GM12878 (cell line): ENCODE measurements around the gene SCAP. TPM values are rescaled to one million over a fixed set of nuclear protein-coding genes. Genes with fewer than 3 reads are reported as not detected.

Experiments used
- ATAC-seq: fragments of 200-7000 bp; cut with Tn5 transposase; 3 replicates; pipeline ENCODE4 v1.9.1; 2020; ENCODE audit warnings: mild to moderate bottlenecking, moderate library complexity
- BruUV-seq: library from RNA; stranded (reverse); fragments of 400-500 nt; replicated peaks from 2 replicates; lab custom pipeline; 2021; lab: Mats Ljungman, UMichigan
- CTCF ChIA-PET: fragments of 300-600 bp; sonication (Branson Sonifier 250); formaldehyde crosslinking; extraction: SDS; loops from one replicate; lab custom pipeline; 2021; ENCODE audit warnings: inconsistent platforms; lab: Yijun Ruan, JAX
- POLR2A ChIA-PET: fragments of 350-600 bp; formaldehyde crosslinking; extraction: SDS; loops from one replicate; lab custom pipeline; 2021; ENCODE audit warnings: inconsistent platforms; lab: Charles Lee
- RAD21 ChIA-PET: fragments of 300-600 bp; sonication (Branson Sonifier 250); formaldehyde crosslinking; loops from one replicate; lab custom pipeline; 2023; ENCODE audit warnings: antibody characterized with exemption; ENCODE audit not compliant: unreplicated experiment; lab: Charles Lee
- SMC1A ChIA-PET: fragments of 300-600 bp; sonication (Branson Sonifier 250); formaldehyde crosslinking; loops from one replicate; lab custom pipeline; 2023; ENCODE audit not compliant: unreplicated experiment, uncharacterized antibody; lab: Charles Lee
- DNase-seq: peaks from one replicate; pipeline ENCODE4 v3.0.0-alpha.2; 2011; ENCODE audit warnings: low read depth, low spot score
- FAIRE-seq: peaks from 3 replicates; lab custom pipeline; 2011; peaks lifted over from hg19 to GRCh38; lab: Jason Lieb, UNC
- H2AFZ ChIP-seq: 2 replicates; pipeline ENCODE4 v1.6.0; 2011; ENCODE audit warnings: low read depth, low read length, control low read depth; ENCODE audit not compliant: control insufficient read depth
- H3K27ac ChIP-seq: 2 replicates; pipeline ENCODE4 v1.5.1; 2011; ENCODE audit warnings: control low read depth; ENCODE audit not compliant: control insufficient read depth, insufficient read depth
- H3K27me3 ChIP-seq, 2 experiments: replicated peaks in 1 of 2; 2 replicates each; pipeline versions ENCODE4 v1.6.0 to v1.6.1; 2011; ENCODE audit warnings: low read length in 1 of 2; ENCODE audit not compliant: control insufficient read depth in 2 of 2, insufficient read depth in 2 of 2
- H3K36me3 ChIP-seq, 2 experiments: 2 replicates each; pipeline ENCODE4 v1.5.1; 2011; ENCODE audit warnings: low read length in 1 of 2; ENCODE audit not compliant: control insufficient read depth in 2 of 2, insufficient read depth in 2 of 2
- H3K4me1 ChIP-seq: 2 replicates; pipeline ENCODE4 v1.6.1; 2011; ENCODE audit warnings: mild to moderate bottlenecking, low read length, moderate library complexity, mixed read lengths; ENCODE audit not compliant: control insufficient read depth, insufficient read depth
- H3K4me2 ChIP-seq: 2 replicates; pipeline ENCODE4 v1.6.0; 2011; ENCODE audit warnings: control low read depth; ENCODE audit not compliant: control insufficient read depth, insufficient read depth
- H3K4me3 ChIP-seq: fragments of 200-600 bp; sonication (generic); 2 replicates; pipeline ENCODE4 v1.5.1; 2016
- H3K79me2 ChIP-seq: 2 replicates; pipeline ENCODE4 v1.6.0; 2011; ENCODE audit warnings: low read length; ENCODE audit not compliant: control insufficient read depth, insufficient read depth
- H3K9ac ChIP-seq: 2 replicates; pipeline ENCODE4 v1.8.0; 2011; ENCODE audit warnings: low read length, control low read depth, mixed read lengths; ENCODE audit not compliant: control insufficient read depth, insufficient read depth
- H3K9me3 ChIP-seq: replicated peaks from 3 replicates; pipeline ENCODE4 v1.5.1; 2011; ENCODE audit warnings: mild to moderate bottlenecking, low read length; ENCODE audit not compliant: control insufficient read depth, insufficient read depth
- H4K20me1 ChIP-seq: 2 replicates; pipeline ENCODE4 v1.6.0; 2011; ENCODE audit not compliant: control insufficient read depth, insufficient read depth
- GABPA ChIP-seq: IDR thresholded peaks from 2 replicates; pipeline ENCODE4 v1.6.1; 2014; ENCODE audit warnings: antibody characterized with exemption, low read depth, mild to moderate bottlenecking, inconsistent platforms
- IKZF1 ChIP-seq: fragments of 450-650 bp; conservative IDR thresholded peaks from 2 replicates; pipeline ENCODE4 v1.6.1; 2017; ENCODE audit warnings: antibody characterized with exemption, mild to moderate bottlenecking
- KDM1A ChIP-seq: fragments of 200-600 bp; sonication (generic); IDR thresholded peaks from 2 replicates; pipeline ENCODE4 v1.6.1; 2016; ENCODE audit warnings: borderline replicate concordance
- NBN ChIP-seq: fragments of 450-650 bp; IDR thresholded peaks from 2 replicates; pipeline ENCODE4 v1.6.1; 2016
- PAX8 ChIP-seq: fragments of 450-650 bp; IDR thresholded peaks from 2 replicates; pipeline ENCODE4 v1.6.1; 2017; ENCODE audit warnings: mild to moderate bottlenecking, moderate library complexity
- PML ChIP-seq: IDR thresholded peaks from 2 replicates; pipeline ENCODE4 v1.6.1; 2012; ENCODE audit warnings: low read length, inconsistent platforms
- RAD51 ChIP-seq: fragments of 450-650 bp; IDR thresholded peaks from 2 replicates; pipeline ENCODE4 v1.6.1; 2016; ENCODE audit warnings: moderate library complexity, mild to moderate bottlenecking, inconsistent platforms
- SIX5 ChIP-seq: IDR thresholded peaks from 2 replicates; pipeline ENCODE4 v1.6.1; 2011; ENCODE audit warnings: mild to moderate bottlenecking, low read depth, low read length, moderate library complexity; ENCODE audit not compliant: severe bottlenecking
- WRNIP1 ChIP-seq: IDR thresholded peaks from 2 replicates; pipeline ENCODE4 v1.6.1; 2011; ENCODE audit warnings: low read depth, low read length, improper control_type of control experiment, borderline replicate concordance
- ZNF24 ChIP-seq: fragments of 450-650 bp; IDR thresholded peaks from 2 replicates; pipeline ENCODE4 v1.6.1; 2017; ENCODE audit warnings: antibody characterized with exemption, mild to moderate bottlenecking
- WGBS: methylation state at CpG from one replicate; pipeline ENCODE4 v1.1.6; 2016; ENCODE audit warnings: low lambda C conversion rate; ENCODE audit not compliant: insufficient replicate concordance, insufficient coverage; ENCODE audit errors: missing lambda C conversion rate; 5-methylcytosine and 5-hydroxymethylcytosine counted together
- in situ Hi-C: fragments of 300-500 bp; cut with MboI; formaldehyde crosslinking; loops from 9 replicates; pipeline ENCODE4 v1.14.3; 2018; ENCODE audit warnings: mixed read lengths
- intact Hi-C: fragments of 100-400 bp; cut with micrococcal nuclease; formaldehyde crosslinking; loops from one replicate; pipeline ENCODE4 v1.14.2; 2022; ENCODE audit not compliant: unreplicated experiment
- polyA plus RNA-seq, 11 experiments: library from polyadenylated mRNA; depleted of rRNA in 4 of 11; unstranded in 6 of 11; stranded (reverse) in 5 of 11; fragments of >200 nt; fragmentation: Nextera tagmentation in 4 of 11; fragmentation: Illumina TruSeq in 1 of 11; extraction: Ambion mirVana in 4 of 11; extraction: Trizol in 1 of 11; gene quantifications; 1 replicate in 1 of 11; 2 replicates in 10 of 11; pipeline versions ENCODE4 v1.2.1 to v1.2.3, GENCODE V29; 2011 to 2016; ENCODE audit warnings: inconsistent platforms in 2 of 11, missing spikeins in 2 of 11, low read depth in 1 of 11
- total RNA-seq, 4 experiments: library from RNA; depleted of rRNA in 3 of 4; stranded (reverse); fragments of >200 nt in 3 of 4; fragmentation: Illumina TruSeq in 1 of 4; extraction: Trizol in 1 of 4; gene quantifications; 2 replicates each; pipeline versions ENCODE4 v1.2.1 to v1.2.3, GENCODE V29; 2013 to 2021
- TF ChIP-seq, protein P1 (sequence below): fragments of 450-650 bp; formaldehyde crosslinking; IDR thresholded peaks from 2 replicates; pipeline ENCODE4 v1.4.0; 2020; ENCODE audit warnings: mild to moderate bottlenecking, moderate library complexity
- TF ChIP-seq, protein P2 (sequence below): IDR thresholded peaks from 2 replicates; pipeline ENCODE4 v1.6.1; 2012; ENCODE audit warnings: low read depth, low read length, improper control_type of control experiment
- TF ChIP-seq, protein P3 (sequence below): fragments of 450-650 bp; formaldehyde crosslinking; IDR thresholded peaks from 2 replicates; pipeline ENCODE4 v1.5.0; 2022; ENCODE audit warnings: mild to moderate bottlenecking, missing genetic modification characterization

SCAP gene
- total and polyA plus RNA-seq, 10 of the 15 experiments (the other 5 are each of a cell fraction or from before 2014, with no cell fraction given) = 1.5 to 64.1 (median 27.9) TPM

DNA sequence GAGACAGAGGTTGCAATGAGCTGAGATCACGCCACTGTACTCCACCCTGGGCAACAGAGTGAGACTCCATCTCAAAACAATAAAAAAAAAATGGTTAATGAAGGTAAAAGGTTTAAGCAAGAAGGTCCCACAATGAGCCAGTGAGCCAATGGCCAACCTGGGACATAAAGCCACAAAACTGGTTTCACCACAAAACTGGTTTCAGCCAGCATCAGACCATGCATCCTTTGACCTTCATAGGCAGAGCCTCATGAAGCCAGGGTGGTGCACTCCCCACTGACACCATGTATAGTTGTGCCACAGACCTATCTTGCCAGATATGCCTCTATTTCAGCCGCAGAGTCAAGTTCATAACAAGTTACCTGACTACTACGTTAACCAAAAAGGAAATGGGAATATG, 41.9 kb downstream of the SCAP start:
- no TSS peak for BruUV-seq
- no peaks in the 10 kb centered on the region for H3K27me3 ChIP-seq
- H3K9ac ChIP-seq = no peak overlapping the region
- H4K20me1 ChIP-seq = no peaks in the 10 kb centered on the region; the same call in 1 of the 2 replicates
- H2AFZ ChIP-seq = no peak overlapping the region
- peaks cover 6 to 23% of the 10 kb centered on the region in 2 experiments; a peak in 3 of 4 replicates for H3K36me3 ChIP-seq
- ATAC-seq (no peak), DNase-seq (no peak), FAIRE-seq (no peak)
- ChIA-PET SMC1A (interaction anchor here (1.6 kb wide), 1 partner anchor 13 kb away, joined by 3 read pairs; no protein-coding TSS in a partner anchor), CTCF (interaction anchor here (0.7 to 3.9 kb wide), 2 partner anchors 12 to 43 kb away, joined by 3 to 21 read pairs; no protein-coding TSS in a partner anchor), RAD21 (interaction anchor here (1.5 kb wide), 1 partner anchor 13 kb away, joined by 4 read pairs; no protein-coding TSS in a partner anchor), POLR2A (no interaction called here)
- intact Hi-C loops = no loop called here
- in situ Hi-C loops = no loop called here
- H3K27ac ChIP-seq = no peak overlapping the region
- H3K9me3 ChIP-seq = no peaks in the 10 kb centered on the region
- WGBS = 80% methylated on average over 3 of the region's 3 CpGs
- no peaks in the 10 kb centered on the region for H3K4me1 ChIP-seq
- no peak overlapping the region for H3K4me2 ChIP-seq
- no peaks in the 10 kb centered on the region for H3K79me2 ChIP-seq
- no peak overlapping the region for H3K4me3 ChIP-seq
- TF ChIP-seq PML (no peak), PAX8 (no peak), IKZF1 (no peak), WRNIP1 (no peak), KDM1A (no peak), SIX5 (no peak), RAD51 (no peak), GABPA (no peak), ZNF24 (no peak), NBN (no peak)
- TF ChIP-seq, protein P1, sequence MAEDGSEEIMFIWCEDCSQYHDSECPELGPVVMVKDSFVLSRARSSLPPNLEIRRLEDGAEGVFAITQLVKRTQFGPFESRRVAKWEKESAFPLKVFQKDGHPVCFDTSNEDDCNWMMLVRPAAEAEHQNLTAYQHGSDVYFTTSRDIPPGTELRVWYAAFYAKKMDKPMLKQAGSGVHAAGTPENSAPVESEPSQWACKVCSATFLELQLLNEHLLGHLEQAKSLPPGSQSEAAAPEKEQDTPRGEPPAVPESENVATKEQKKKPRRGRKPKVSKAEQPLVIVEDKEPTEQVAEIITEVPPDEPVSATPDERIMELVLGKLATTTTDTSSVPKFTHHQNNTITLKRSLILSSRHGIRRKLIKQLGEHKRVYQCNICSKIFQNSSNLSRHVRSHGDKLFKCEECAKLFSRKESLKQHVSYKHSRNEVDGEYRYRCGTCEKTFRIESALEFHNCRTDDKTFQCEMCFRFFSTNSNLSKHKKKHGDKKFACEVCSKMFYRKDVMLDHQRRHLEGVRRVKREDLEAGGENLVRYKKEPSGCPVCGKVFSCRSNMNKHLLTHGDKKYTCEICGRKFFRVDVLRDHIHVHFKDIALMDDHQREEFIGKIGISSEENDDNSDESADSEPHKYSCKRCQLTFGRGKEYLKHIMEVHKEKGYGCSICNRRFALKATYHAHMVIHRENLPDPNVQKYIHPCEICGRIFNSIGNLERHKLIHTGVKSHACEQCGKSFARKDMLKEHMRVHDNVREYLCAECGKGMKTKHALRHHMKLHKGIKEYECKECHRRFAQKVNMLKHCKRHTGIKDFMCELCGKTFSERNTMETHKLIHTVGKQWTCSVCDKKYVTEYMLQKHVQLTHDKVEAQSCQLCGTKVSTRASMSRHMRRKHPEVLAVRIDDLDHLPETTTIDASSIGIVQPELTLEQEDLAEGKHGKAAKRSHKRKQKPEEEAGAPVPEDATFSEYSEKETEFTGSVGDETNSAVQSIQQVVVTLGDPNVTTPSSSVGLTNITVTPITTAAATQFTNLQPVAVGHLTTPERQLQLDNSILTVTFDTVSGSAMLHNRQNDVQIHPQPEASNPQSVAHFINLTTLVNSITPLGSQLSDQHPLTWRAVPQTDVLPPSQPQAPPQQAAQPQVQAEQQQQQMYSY = no peak
- TF ChIP-seq, protein P2, sequence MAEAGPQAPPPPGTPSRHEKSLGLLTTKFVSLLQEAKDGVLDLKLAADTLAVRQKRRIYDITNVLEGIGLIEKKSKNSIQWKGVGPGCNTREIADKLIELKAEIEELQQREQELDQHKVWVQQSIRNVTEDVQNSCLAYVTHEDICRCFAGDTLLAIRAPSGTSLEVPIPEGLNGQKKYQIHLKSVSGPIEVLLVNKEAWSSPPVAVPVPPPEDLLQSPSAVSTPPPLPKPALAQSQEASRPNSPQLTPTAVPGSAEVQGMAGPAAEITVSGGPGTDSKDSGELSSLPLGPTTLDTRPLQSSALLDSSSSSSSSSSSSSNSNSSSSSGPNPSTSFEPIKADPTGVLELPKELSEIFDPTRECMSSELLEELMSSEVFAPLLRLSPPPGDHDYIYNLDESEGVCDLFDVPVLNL = no peak
- TF ChIP-seq, protein P3, sequence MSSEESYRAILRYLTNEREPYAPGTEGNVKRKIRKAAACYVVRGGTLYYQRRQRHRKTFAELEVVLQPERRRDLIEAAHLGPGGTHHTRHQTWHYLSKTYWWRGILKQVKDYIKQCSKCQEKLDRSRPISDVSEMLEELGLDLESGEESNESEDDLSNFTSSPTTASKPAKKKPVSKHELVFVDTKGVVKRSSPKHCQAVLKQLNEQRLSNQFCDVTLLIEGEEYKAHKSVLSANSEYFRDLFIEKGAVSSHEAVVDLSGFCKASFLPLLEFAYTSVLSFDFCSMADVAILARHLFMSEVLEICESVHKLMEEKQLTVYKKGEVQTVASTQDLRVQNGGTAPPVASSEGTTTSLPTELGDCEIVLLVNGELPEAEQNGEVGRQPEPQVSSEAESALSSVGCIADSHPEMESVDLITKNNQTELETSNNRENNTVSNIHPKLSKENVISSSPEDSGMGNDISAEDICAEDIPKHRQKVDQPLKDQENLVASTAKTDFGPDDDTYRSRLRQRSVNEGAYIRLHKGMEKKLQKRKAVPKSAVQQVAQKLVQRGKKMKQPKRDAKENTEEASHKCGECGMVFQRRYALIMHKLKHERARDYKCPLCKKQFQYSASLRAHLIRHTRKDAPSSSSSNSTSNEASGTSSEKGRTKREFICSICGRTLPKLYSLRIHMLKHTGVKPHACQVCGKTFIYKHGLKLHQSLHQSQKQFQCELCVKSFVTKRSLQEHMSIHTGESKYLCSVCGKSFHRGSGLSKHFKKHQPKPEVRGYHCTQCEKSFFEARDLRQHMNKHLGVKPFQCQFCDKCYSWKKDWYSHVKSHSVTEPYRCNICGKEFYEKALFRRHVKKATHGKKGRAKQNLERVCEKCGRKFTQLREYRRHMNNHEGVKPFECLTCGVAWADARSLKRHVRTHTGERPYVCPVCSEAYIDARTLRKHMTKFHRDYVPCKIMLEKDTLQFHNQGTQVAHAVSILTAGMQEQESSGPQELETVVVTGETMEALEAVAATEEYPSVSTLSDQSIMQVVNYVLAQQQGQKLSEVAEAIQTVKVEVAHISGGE (CRISPR knock-in tag) = no peak
- TF ChIP-seq, all 136 proteins: peak for 0
